Peyer's patch (tissue), 4 donors: ENCODE measurements around the gene DOCK10.

ENCODE experiments used
- CTCF ChIP-seq, 6 experiments: fragments of 450-650 bp in 4 of 6; fragments of 200-600 bp in 2 of 6; sonication (generic) in 1 of 6; IDR thresholded peaks; one replicate each; pipeline ENCODE4 v1.5.1; 2017 to 2019; ENCODE audit warnings: antibody characterized with exemption in 6 of 6, mild to moderate bottlenecking in 3 of 6, moderate library complexity in 1 of 6
- POLR2A ChIP-seq, 2 donors: fragments of 450-650 bp; IDR thresholded peaks; one replicate each; pipeline ENCODE4 v1.5.1; 2017; ENCODE audit warnings: antibody characterized with exemption in 2 of 2, mild to moderate bottlenecking in 2 of 2, moderate library complexity in 2 of 2

GRCh38 chr2:224775647-224776046 is 266.6 kb downstream of the DOCK10 start:
- no peak for TF ChIP-seq CTCF (IDR thresholded peaks at IDR 0.05)
- TF ChIP-seq POLR2A (IDR thresholded peaks at IDR 0.05): no peak
